Epidermal melanocyte (primary cell): Measurements from ENCODE around the gene MBTD1.
"Not testable (repeated sequence)": the region's sequence is repeated elsewhere in the genome, so short reads cannot be mapped to it uniquely, and the experiment has no call there.

Source experiments
- DNase-seq: peaks from one replicate; pipeline ENCODE4 v3.0.0; 2011; ENCODE audit warnings: low spot score; ENCODE audit not compliant: insufficient read length

The MBTD1 gene

DNA sequence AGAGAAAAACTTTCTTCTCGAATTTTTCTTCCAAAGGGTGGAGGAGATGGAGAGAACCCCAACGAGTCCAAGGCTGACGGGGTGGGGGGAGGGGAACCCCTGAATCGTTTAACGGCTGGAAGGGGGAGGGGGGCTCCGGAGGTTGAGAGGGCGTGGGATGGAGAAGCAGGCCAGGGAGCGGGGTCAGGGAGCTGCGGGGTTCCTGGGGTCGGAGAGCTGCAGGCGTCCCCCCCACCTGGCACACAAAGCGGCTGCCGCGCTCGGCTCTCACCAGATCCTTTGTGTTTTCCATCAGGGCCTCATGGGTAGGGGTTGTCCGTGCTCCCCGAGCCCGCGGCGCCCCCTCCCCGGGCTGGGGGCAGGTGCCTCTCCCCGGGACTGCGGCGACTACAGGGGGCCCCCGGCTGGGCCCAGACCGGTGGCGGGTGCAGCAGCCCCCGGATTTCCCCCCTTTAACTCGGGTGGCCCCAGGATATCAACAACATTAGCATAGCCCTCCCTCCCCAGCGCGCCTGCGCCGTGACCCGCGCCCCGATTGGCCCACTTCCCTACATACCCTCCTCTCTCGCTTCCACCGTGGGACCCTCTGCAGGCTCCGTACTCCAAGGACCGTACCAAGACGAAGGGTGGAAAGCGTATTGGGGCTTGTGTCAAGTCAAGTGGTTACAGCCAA, at the start of gene MBTD1:
Gene MBTD1 (minus strand): TSS at position 486 of the 673 bp plus-strand sequence. CDS start 34,888 bp downstream, outside the sequence.
- DNase-seq: peak; percentile 93

GRCh38 chr17:51305182-51305581, 45.3 kb upstream of the MBTD1 start:
- no peak for DNase-seq

DNA sequence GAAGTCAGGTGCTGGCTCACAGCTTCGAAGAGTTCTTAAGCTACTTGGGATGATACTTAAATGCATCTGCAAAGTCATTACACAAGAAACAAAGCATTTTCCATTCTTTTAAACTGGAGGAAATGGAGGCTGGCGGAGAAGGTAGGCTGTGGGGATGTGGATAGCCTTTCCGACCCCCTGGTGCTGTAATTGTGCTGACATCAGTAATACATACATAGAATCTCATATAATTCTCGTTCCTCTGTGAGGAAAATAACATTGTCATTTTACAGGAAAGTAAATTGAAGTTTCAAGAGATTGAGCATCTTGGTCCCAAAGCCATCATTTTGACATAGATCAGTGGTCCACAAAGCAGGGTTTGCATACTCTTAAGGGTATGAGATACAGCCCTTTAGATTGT, 40.0 kb upstream of the MBTD1 start:
- DNase-seq: no peak

- DNase-seq: peak; percentile 38
Measured at GRCh38 chr17:51298508-51299371, 38.9 kb upstream of the MBTD1 start.

- DNase-seq: not testable (repeated sequence)
Measured at GRCh38 chr17:51294338-51294737, 34.5 kb upstream of the MBTD1 start.

GRCh38 chr17:51289696-51290111, 29.9 kb upstream of the MBTD1 start:
- DNase-seq: no peak

- no peak for DNase-seq
Measured at GRCh38 chr17:51287412-51287811, 27.6 kb upstream of the MBTD1 start.

GRCh38 chr17:51279183-51279582, 19.3 kb upstream of the MBTD1 start:
- DNase-seq: no peak

- no peak for DNase-seq
Measured at GRCh38 chr17:51275381-51275780, 15.5 kb upstream of the MBTD1 start.

DNA sequence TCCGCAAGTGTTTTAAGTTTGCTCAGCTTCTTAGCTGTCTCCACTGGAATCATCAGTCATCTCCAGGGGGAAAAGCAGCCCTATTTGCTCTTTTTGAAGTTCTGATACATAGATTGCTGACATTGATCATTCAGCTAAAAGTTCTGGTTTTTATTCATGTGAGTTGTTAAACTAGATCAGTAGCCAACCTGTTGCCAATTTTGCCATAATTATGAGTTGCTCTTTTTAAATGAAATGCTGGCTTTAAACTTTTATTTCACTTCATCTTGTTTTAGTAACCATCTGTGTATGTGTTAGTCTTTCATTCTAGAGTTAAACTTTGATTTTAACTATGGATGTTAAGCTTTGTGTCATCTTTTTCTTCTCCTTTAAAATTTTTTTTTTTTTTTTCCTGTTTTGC, 13.0 kb upstream of the MBTD1 start:
- DNase-seq: no peak

GRCh38 chr17:51270636-51271035, 10.8 kb upstream of the MBTD1 start:
- DNase-seq: no peak

DNA sequence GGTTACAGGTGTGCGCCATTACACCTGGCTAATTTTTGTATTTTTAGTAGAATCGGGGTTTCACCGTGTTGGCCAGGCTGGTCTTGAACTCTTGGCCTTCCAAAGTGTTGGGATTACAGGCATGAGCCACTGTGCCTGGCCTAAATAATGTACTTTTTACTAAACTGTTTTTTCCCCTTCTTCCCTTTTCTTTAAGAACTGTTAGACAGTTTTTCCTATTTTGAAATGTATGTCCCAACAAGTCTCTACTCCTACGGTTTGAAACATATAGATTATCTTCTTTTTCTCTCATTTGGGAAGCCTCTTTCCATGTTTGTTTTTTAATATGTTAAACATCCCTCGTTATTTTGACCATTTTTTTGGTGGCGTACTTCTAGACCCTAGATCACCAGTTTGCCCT, 10.1 kb upstream of the MBTD1 start:
- DNase-seq: no peak

DNA sequence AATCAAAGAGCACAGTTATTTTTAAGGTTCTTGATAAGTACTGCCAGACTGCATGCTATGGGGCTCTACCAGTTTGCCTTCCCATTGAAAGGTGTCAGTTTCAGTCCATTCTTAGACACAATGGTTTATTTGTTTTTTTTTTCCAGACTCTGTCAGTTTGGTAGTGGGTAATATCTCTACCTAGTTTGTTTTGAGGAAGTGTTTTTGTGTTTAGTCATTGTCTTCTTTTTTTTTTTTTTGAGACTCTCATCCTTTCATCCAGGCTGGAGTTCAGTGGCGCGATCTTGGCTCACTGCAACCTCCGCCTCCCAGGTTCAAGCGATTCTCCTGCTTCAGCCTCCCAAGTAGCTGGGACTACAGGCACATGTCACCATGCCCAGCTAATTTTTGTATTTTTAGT, 4.6 kb upstream of the MBTD1 start:
- DNase-seq: not testable (repeated sequence)

DNA sequence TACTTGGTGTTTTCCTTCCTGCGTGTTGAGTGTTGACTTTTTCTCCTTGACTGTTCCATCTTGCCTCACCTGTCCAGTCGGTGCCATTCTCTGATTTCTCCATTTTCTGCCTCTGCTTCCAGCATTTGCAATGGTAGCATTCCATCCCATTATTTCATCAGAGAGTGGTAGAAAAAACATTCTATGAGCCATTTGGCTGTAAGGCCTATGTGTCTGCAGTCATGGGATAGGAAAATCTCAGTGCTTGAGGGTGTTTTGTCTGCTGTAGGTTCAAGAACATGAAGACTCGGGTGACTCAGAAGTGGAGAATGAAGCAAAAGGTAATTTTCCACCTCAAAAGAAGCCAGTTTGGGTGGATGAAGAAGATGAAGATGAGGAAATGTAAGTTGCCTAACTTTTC, 3.2 kb upstream of the MBTD1 start:
- DNase-seq: no peak

DNA sequence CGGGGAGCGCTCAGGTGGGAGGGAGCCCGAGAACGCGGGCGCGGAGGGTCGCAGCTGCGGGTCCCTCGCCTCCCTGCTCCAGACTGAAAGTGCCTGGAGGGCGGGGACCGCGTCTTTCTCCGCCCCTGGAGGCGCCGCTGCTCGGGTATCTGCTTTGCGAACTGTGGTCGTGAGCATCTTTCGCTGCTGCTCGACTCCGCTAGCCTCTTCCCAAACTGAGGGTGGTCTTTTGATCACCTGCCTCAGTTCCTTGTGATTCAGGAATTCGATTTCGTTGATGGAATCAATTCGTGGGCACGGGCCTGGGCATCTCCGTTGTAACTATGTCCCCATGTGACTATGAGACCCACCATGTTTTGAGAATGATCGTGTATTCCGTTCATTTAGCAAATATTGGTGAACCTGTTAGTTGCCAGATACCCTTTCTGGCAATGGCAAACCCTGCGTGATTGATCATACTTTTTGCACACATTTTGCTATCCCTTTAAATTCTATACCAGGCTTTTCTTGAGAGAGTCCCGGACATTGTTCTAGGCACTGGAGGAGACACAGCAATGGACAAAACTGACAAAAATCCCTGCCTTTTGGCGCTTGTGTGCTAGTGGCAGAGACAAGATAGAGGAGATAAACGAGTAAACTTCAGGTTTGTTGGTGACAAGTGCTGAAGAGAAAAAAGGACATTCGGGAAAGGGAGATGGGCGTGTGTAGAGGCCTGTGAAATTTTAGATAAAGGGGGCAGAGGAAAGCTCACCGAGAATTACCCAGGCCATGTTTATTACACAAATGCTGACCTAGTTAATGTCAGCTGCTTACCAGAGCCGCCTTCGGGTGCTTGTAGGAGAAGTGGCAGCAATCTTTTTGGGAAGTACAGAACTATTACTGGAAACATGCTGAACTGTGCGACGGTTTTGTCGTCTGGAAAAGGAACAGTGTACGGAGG, 1.4 kb upstream of the MBTD1 start:
- DNase-seq: no peak

DNA sequence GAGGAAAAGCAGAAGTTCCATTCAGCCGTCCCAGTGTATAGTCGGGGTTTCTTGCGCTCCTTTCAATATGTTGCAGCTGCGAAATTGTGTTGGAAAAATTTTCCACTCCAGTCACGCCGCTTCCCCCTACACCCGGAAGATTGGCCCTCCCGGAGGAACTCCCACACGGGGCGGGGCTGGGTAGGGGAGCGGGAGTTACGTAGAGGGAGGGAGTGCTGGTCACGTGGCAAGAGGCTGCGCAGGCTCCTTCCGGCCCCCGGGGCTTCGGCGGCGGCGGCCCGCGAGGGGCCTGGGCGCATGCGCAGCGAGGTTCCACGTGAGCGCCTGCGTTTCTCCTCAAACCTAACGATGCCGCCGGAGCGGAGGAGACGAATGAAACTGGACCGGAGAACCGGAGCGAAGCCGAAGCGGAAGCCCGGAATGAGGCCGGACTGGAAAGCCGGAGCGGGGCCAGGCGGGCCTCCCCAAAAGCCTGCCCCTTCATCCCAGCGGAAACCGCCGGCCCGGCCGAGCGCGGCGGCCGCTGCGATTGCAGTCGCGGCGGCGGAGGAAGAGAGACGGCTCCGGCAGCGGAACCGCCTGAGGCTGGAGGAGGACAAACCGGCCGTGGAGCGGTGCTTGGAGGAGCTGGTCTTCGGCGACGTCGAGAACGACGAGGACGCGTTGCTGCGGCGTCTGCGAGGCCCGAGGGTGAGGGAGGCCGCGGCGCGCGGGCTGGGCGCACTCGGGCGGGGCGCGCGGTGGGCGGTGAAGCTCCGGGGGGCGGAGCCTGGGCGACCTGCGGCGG, 581 bp upstream of the MBTD1 start, which contains the start of gene UTP18:
Gene UTP18 (plus strand): TSS at position 310 of the 787 bp plus-strand sequence. CDS start 39 bp downstream, at position 349.
- peak; percentile 77 for DNase-seq

- DNase-seq: no peak
Measured at GRCh38 chr17:51258756-51259563, 889 bp downstream of the MBTD1 start.

GRCh38 chr17:51257150-51258081, 2.4 kb downstream of the MBTD1 start:
- DNase-seq: no peak

DNA sequence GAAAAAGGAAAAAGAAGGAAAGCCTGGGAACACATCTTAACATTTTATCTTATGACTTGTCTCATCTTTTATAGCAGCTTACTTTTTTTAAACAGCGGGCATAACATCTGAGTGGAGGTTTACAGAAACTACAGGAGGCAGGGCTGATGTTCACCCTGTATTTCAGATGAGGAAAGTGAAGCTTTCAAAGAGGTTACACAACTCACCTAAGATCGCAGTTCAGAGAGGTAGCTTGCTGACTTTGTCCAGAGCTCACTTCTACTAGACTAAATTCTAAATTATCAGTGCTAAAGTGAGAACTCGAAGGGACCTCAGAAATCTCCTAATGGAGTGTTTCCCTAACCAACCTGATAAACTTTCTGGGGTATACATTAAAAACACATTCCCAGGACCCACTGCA, 3.7 kb downstream of the MBTD1 start:
- DNase-seq: no peak
